ENCODE data around the gene NRAP.

Gene NRAP
- 0 reads per million in 2 donors for total RNA-seq

- DNase-seq, result no peak
These were observed at the start of gene NRAP for GRCh38 chr10:113663908-113664307. Gene NRAP, minus strand, starts transcription at chr10:113664041. Its CDS starts 159 bp downstream, at chr10:113663882.

- no peak for DNase-seq
These were observed 49.8 kb upstream of the NRAP start for GRCh38 chr10:113713640-113713982.

GRCh38 chr10:113712755-113713639, 49.2 kb upstream of the NRAP start:
- no peak for DNase-seq

GRCh38 chr10:113712024-113712423, 48.2 kb upstream of the NRAP start:
- DNase-seq, result no peak

- DNase-seq, result no peak
These were observed 47.3 kb upstream of the NRAP start for GRCh38 chr10:113711142-113711541.

GRCh38 chr10:113709221-113709838, 45.5 kb upstream of the NRAP start:
- no peak for DNase-seq

GRCh38 chr10:113708640-113709039, 44.8 kb upstream of the NRAP start:
- DNase-seq, result no peak

- DNase-seq, result peak in 1 of 5 experiments; percentile 22
These were observed 42.8 kb upstream of the NRAP start for GRCh38 chr10:113706623-113707022.

GRCh38 chr10:113705344-113705652, 41.5 kb upstream of the NRAP start:
- no peak for DNase-seq

- DNase-seq, result peak in 1 of 5 experiments; percentile 43
These were observed 40.9 kb upstream of the NRAP start for GRCh38 chr10:113704637-113705343.

GRCh38 chr10:113697595-113697994, 33.8 kb upstream of the NRAP start:
- DNase-seq, result no peak

GRCh38 chr10:113695691-113696090, 31.9 kb upstream of the NRAP start:
- DNase-seq, result no peak

- no peak for DNase-seq
These were observed 29.5 kb upstream of the NRAP start for GRCh38 chr10:113693348-113693747.

- DNase-seq, result no peak
These were observed 28.4 kb upstream of the NRAP start for GRCh38 chr10:113692271-113692670.

GRCh38 chr10:113691381-113691780, 27.5 kb upstream of the NRAP start:
- no peak for DNase-seq

- DNase-seq, result no peak
These were observed 26.9 kb upstream of the NRAP start for GRCh38 chr10:113690749-113691148.

GRCh38 chr10:113689574-113689973, 25.7 kb upstream of the NRAP start:
- no peak for DNase-seq

GRCh38 chr10:113689057-113689456, 25.2 kb upstream of the NRAP start:
- peak in 1 of 5 experiments; percentile 34 for DNase-seq

- DNase-seq, result no peak
These were observed 23.2 kb upstream of the NRAP start for GRCh38 chr10:113687037-113687436.

- DNase-seq, result no peak
These were observed 22.2 kb upstream of the NRAP start for GRCh38 chr10:113686028-113686427.

- no peak for DNase-seq
These were observed 19.5 kb upstream of the NRAP start for GRCh38 chr10:113683300-113683699.

- DNase-seq, result peak in 2 of 5 experiments; percentile 37 to 65
These were observed 18.0 kb upstream of the NRAP start for GRCh38 chr10:113681533-113682470.

Data from T-helper 2 cell (primary cell).